NB4 (cell line): Measurements from ENCODE around the gene GUCA2B.

Source experiments
- MAX ChIP-seq: IDR thresholded peaks from 2 replicates; pipeline ENCODE4 v1.6.1; 2011; ENCODE audit warnings: low read depth, low read length
- POLR2A ChIP-seq: IDR thresholded peaks from 2 replicates; pipeline ENCODE4 v1.6.1; 2011; ENCODE audit warnings: mild to moderate bottlenecking; ENCODE audit not compliant: insufficient read length; ENCODE audit errors: extremely low read depth
- TF ChIP-seq, protein P1 (sequence below): IDR thresholded peaks from one replicate; pipeline ENCODE4 v1.5.1; 2012; ENCODE audit warnings: low read depth, low read length

GRCh38 chr1:42145389-42145716 is 7.9 kb upstream of the GUCA2B start:
- TF ChIP-seq, protein P1, sequence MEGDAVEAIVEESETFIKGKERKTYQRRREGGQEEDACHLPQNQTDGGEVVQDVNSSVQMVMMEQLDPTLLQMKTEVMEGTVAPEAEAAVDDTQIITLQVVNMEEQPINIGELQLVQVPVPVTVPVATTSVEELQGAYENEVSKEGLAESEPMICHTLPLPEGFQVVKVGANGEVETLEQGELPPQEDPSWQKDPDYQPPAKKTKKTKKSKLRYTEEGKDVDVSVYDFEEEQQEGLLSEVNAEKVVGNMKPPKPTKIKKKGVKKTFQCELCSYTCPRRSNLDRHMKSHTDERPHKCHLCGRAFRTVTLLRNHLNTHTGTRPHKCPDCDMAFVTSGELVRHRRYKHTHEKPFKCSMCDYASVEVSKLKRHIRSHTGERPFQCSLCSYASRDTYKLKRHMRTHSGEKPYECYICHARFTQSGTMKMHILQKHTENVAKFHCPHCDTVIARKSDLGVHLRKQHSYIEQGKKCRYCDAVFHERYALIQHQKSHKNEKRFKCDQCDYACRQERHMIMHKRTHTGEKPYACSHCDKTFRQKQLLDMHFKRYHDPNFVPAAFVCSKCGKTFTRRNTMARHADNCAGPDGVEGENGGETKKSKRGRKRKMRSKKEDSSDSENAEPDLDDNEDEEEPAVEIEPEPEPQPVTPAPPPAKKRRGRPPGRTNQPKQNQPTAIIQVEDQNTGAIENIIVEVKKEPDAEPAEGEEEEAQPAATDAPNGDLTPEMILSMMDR: no peak
- TF ChIP-seq POLR2A (no peak), MAX (no peak)
